Measurements from ENCODE around the gene DNAJC30.
"Not testable (repeated sequence)": the region's sequence is repeated elsewhere in the genome, so short reads cannot be mapped to it uniquely, and the experiment has no call there.

The DNAJC30 gene

DNA sequence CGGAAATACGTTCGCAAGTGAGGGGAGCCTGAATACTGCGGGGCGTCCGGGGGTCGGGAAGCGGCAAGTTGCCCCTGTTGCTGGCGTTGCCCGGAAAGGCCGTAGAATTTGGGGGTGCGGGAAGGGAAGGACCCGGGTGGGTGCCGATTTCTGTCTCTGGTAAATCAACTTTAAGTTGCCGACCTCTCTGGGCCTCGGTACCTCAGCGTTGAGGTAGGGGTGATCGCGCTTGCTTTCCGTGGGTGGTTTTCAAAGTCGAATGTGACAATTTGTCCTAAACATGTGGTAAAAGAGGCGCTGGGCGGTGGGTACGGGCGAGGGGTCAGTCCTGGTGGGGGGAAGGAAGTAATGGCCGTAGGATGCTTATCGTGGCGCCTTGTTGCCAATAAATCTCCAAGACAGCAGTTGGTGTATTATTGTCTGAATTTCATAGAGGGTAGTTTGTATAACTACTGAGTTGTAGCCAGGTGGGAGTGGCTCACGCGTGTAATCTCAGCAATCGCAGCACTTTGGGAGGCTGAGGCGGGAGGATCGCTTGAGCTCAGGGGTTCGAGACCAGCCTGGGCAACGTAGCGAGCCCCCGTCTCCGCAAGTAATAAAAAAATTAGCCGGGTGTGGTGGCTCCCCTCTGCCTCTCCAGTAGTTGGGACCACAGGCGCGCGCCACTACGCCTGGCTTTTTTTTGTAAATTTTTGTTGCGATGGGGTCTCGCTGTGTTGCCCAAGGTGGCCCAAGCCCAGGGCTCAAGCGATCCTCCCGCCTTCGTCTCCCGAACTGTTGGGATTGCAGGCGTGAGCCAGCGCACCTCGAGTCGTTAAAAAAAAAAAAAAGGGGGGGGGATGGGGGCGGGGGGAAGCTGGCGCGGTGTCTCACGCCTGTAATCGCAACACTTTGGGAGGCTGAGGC lies 788 bp upstream of the DNAJC30 start:
- no peak for DNase-seq (ENCODE audit: low read depth, low spot score)

GRCh38 chr7:73682745-73683055 lies 553 bp downstream of the DNAJC30 start:
- DNase-seq (ENCODE audit: low read depth, low spot score): no peak

GRCh38 chr7:73681031-73681430 lies 2.2 kb downstream of the DNAJC30 start:
- DNase-seq (ENCODE audit: low read depth, low spot score): no peak

DNA sequence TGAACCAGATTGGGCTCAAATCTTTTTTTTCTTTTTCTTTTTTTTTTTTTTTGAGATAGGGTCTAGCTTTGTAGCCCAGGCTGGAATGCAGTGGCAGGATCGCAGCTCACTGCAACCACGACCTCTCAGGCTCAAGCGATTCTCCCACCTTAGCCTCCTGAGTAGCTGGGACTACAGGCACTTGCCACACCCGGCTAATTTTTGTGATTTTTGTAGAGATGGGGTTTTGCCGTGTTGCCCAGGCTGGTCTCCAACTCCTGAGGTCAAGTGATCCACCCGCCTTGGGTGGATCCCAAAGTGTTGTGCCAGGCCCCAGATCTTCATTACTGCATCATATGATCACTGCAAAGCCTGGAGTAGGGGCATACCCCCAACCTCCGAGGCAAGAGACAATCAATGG lies 2.8 kb downstream of the DNAJC30 start:
- DNase-seq (ENCODE audit: low read depth, low spot score): no peak

DNA sequence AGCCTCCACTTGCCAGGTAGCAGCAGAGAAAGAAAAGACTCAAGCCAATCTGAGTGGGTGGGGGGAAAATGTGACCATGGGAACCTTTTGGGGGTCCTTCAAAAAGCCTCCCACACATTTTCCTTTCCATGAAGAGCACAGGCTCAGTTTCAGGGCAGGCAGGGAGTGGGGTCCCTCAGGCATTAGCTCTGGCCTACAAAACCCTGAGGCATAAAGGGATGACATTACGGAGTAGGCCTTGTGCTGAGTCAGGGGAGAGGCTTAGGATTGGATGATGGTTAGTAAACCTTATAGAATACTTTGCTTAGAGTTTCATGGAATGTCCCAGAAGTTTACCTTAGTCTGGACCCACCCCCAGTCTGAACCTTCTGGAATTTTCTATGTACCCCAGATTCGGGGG lies 3.5 kb downstream of the DNAJC30 start:
- DNase-seq (ENCODE audit: low read depth, low spot score): no peak

DNA sequence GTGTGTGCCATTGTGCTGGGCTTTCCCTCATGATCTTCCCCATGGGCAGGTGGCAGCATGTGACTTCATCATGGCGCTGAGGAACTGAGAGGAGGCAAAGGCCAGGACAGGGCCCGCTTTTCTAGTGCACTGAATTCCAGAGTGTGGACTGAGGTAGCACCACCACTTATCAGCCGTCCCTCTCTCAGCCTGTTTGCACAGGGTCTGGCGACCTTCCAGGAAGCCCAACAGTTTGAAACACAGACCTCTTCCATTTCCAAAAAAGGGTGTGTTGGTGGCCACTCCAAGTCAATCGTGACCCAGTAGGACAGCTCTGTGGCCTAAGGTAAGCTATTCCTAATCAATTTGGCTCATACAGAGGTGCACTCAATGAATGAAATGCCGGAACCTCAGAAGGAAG lies 4.4 kb downstream of the DNAJC30 start:
- DNase-seq (ENCODE audit: low read depth, low spot score): no peak

- DNase-seq (ENCODE audit: low read depth, low spot score): not testable (repeated sequence)
Measured at GRCh38 chr7:73676062-73676461, 7.2 kb downstream of the DNAJC30 start.

DNA sequence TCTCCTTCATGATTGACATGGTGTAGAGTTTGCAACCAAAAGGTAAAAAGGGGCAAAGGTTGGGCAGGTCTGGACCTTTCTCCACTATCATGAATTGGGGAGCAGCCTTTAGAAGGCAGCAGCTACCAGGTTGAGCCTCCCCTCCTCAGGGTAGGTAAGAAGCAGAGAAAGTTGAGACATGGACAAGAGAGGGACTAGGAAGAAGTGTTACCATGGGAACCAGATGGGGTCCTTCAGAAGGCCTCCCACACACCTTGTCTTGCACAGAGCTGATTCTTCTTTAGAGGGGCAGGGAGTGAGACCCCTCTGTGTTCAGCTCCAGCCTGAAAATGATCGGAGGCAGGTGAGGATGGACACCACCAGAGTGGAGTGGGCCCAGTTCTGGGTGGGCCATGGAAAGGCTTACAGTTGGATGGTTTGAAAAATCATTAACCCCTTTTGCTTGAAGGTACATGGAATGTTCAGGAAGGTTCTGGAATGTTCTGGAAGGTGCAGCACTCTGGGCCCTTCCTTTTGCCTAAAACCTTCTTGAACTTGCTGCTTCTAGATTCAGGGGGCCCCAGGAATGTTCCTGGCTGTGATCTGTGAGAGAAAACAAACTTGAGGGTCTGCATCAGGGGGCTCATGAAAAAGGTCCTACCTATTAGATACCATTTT lies 8.7 kb downstream of the DNAJC30 start:
- DNase-seq (ENCODE audit: low read depth, low spot score): no peak

- no peak for DNase-seq (ENCODE audit: low read depth, low spot score)
Measured at GRCh38 chr7:73671857-73672445, 11.3 kb downstream of the DNAJC30 start.

GRCh38 chr7:73671322-73671661 lies 12.0 kb downstream of the DNAJC30 start:
- no peak for DNase-seq (ENCODE audit: low read depth, low spot score)

- DNase-seq (ENCODE audit: low read depth, low spot score): no peak
Measured at GRCh38 chr7:73669858-73670385, 13.3 kb downstream of the DNAJC30 start.

DNA sequence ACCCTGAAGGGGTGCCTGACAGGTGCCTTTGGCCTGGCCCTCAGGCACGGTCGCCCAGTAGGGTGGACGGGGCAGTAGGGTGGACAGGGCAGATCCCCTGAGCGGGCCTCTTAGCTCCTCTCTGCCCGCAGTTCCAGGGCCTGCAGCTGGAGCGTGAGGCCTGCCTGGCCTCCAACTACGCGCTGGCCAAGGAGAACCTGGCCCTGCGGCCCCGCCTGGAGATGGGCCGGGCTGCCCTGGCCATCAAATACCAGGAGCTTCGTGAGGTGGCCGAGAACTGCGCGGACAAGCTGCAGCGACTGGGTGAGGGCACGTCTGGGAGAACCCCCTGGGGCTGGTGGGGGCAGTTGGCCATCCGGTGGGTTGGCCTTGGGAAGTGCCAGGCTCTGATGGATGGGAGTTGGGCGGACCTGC lies 14.0 kb downstream of the DNAJC30 start:
- DNase-seq (ENCODE audit: low read depth, low spot score): no peak

DNA sequence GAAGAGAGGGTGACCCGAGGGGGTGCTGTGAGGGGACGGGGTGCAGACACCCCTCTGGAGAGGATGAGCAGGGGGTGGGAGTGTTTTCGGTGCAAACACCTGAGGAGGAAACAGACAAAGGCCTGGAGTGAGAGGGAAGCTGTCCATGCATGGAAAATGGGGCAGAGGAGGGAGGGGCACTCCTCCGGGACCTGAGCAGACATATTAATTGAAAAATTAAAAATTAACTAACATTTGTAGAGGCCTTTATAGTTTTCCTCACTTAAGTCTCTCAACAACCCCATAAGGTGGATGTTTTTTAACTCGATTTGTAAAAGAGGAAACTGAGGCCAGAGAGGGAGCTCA lies 14.4 kb downstream of the DNAJC30 start:
- no peak for DNase-seq (ENCODE audit: low read depth, low spot score)

DNA sequence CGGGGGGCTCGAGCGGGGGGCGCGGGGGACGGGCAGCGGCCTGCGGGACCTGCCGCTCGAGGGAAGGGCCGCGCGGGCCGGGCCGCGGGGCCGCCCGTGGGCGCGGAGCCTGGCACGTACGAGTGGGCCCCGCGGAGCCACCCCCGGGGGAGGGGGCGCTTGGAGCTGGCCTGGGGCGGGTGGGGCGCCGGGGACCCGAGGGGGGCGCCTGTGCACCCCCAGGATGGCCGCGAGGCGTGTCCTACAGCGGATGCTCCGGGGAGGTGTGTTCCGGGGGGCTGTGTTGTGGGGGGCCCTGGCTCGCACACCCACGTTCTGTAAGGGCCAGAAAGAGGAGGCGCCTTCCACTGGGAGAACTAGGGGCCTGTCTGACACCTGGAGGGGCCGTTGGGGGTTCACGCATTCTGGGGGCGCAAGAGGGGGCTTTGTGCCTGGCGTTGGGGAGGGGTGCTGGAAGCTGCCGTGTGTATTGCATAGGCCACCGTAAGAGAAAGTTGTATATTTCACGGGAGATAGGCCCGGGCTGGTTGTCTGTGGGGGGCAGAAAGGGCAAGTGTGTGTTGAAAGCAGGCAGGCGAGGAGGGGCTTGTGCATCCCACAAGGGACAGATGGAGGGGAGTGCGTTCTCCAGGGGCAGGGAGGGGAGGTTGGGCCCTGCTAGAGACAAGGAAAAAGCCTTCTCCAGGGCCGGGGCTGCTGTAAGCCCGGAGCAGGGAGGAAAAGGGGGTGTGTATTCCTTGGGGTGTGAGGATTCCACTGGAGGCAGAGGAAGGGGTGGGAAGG lies 15.0 kb downstream of the DNAJC30 start:
- DNase-seq (ENCODE audit: low read depth, low spot score): no peak

DNA sequence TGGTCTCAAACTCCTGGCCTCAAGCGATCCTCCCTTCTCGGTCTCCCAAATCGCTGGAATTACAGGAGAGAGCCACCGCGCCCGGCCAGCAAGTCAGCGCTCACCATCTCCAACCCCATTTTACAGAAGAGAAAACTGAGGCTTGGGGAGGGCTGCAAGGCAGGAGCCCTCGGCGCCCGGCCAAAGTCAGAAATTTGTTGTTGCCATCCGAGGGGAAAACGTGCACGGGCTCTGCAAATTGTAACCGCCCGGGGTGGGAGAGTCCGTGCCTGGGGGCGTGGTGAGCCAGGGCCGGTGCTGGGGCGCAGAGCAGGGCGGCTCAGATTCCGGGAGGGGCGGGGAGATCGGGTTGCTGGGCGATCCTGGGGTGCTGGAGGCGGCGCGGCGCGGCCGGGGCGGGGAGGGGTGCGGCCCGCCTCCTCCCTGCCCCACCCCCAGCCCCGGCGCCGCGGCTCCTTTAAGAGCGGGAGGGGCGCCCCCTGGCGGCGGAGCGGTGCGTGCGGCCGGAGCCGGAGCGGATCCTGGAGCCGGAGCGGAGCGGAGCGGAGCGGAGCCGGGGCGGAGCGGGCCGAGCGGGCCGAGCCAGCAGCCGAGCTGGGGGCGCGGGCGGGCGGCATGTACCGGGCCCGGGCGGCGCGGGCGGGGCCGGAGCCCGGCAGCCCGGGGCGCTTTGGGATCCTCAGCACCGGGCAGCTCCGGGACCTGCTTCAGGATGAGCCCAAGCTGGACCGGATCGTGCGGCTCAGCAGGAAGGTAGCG lies 15.7 kb downstream of the DNAJC30 start, which contains the start of gene VPS37D:
Gene VPS37D (plus strand): TSS at position 488 of the 759 bp plus-strand sequence. CDS start 128 bp downstream, at position 616.
- peak; percentile 85 for DNase-seq (ENCODE audit: low read depth, low spot score)

DNA sequence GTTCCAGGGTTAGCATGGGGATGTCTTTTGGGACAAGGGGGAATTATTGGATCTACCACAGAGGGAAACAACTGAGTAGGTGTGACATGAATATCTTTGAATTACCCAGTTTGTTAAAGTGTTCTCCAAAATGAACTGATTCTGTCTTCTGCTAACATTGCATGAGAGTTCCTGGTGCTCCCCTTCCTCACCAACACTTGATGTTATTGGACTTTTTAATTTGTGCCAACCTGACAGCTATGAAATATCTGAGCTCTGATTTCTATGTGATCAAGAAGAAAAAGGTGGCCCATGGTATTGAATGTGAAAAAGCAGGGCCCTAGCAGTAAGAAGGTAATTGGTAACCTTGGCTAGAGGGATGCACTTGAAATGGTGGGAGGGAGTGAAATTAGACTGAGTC lies 20.2 kb downstream of the DNAJC30 start:
- no peak for DNase-seq (ENCODE audit: low read depth, low spot score)

DNA sequence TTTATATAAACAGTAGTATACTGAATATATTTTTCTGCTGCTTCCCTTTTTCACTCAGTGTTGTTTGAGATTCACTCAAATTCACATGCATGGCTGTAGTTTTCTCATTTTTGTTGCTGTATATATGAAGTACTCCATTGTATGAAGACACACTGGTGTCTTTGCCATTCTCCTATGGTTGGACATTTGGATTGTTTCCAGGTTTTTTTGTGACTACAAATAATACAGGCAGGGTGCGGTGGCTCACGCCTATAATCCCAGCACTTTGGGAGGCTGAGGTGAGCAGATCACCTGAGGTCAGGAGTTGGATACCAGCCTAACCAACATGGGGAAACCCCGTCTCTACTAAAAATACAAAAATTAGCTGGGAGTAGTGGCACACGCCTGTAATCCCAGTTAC lies 22.7 kb downstream of the DNAJC30 start:
- DNase-seq (ENCODE audit: low read depth, low spot score): not testable (repeated sequence)

DNA sequence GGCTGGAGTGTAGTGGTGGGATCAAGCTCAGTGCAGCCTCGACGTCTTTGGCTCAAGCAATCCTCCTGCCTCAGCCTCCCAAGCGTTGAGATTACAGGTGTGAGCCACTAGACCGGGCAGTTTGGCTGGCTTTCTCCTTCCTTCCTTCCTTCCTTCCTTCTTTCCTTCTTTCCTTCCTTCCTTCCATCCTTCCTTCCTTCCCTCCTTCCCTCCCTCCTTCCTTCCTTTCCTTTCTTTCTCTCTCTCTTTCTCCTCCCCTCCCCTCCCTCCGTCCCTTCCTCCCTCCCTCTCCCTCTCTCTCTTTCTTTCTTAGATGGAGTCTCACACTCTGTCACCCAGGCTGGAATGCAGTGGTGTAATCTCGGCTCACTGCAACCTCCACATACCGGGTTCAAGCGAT lies 23.3 kb downstream of the DNAJC30 start:
- no peak for DNase-seq (ENCODE audit: low read depth, low spot score)

DNA sequence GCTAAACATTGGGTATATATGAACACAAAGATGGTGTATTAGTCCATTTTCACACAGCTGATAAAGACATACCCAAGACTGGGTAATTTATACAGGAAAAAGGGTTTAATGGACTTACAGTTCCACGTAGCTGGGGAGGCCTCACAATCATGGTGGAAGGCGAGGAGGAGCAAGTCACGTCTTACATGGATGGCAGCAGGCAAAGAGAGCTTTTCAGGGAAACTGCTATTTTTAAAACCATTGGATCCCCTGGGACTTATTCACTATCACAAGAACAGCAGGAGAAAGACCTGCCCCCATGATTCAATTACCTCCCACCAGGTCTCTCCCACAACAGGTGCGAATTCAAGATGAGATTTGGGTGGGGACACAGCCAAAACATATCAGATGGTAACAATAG lies 27.9 kb downstream of the DNAJC30 start:
- not testable (repeated sequence) for DNase-seq (ENCODE audit: low read depth, low spot score)

GRCh38 chr7:73652541-73652949 lies 30.7 kb downstream of the DNAJC30 start:
- DNase-seq (ENCODE audit: low read depth, low spot score): no peak

GRCh38 chr7:73650524-73650923 lies 32.7 kb downstream of the DNAJC30 start:
- no peak for DNase-seq (ENCODE audit: low read depth, low spot score)
